Left lung (tissue), 10 donors: ENCODE results near the gene ZNRF4. TPM values are rescaled to one million over a fixed set of nuclear protein-coding genes. Genes with fewer than 3 reads are reported as not detected.

Experiments used
- ATAC-seq: fragments of 200-7000 bp; cut with Tn5 transposase; one replicate; pipeline ENCODE4 v1.9.1; 2020; ENCODE audit warnings: moderate library complexity
- DNase-seq, 4 donors: peaks; one replicate each; pipeline ENCODE4 v3.0.0-alpha.2; 2013 to 2020
- H3K27ac ChIP-seq, 2 donors: fragments of 200-600 bp; sonication (generic) in 1 of 2; one replicate each; pipeline versions ENCODE4 v1.5.0 to v1.8.0; 2020 to 2021
- H3K27me3 ChIP-seq, 2 donors: fragments of 200-600 bp; sonication (generic) in 1 of 2; one replicate each; pipeline versions ENCODE4 v1.5.0 to v1.8.0; 2020 to 2021
- H3K36me3 ChIP-seq, 2 donors: fragments of 200-600 bp; sonication (generic) in 1 of 2; one replicate each; pipeline versions ENCODE4 v1.5.0 to v1.8.0; 2020 to 2021
- H3K4me1 ChIP-seq, 2 donors: fragments of 200-600 bp; one replicate each; pipeline ENCODE4 v1.8.0; 2021
- H3K4me3 ChIP-seq, 2 donors: fragments of 200-600 bp; sonication (generic) in 1 of 2; one replicate each; pipeline versions ENCODE4 v1.5.0 to v1.8.0; 2020 to 2021; ENCODE audit warnings: mild to moderate bottlenecking in 1 of 2
- H3K9me3 ChIP-seq, 2 donors: fragments of 200-600 bp; sonication (generic) in 1 of 2; one replicate each; pipeline versions ENCODE4 v1.5.0 to v1.8.0; 2020 to 2021
- CTCF ChIP-seq, 2 donors: fragments of 200-600 bp; sonication (generic) in 1 of 2; IDR thresholded peaks; one replicate each; pipeline versions ENCODE4 v1.5.0 to v1.8.0; 2021; ENCODE audit warnings: antibody characterized with exemption in 2 of 2
- intact Hi-C, 2 donors: fragments of 100-400 bp; cut with DNase I; formaldehyde crosslinking; loops; one replicate each; pipeline versions ENCODE4 v1.11.2 to v1.14.2; 2022
- polyA plus RNA-seq, 6 donors: library from polyadenylated mRNA; unstranded; fragments of 120-200 nt; gene quantifications; one replicate each; pipeline ENCODE4 v1.2.1, GENCODE V29; 2013; ENCODE audit not compliant: insufficient read length in 6 of 6
- total RNA-seq, 2 donors: library from RNA; stranded (reverse); fragmentation: NEBNext Ultra II Directional; extraction: Animal tissue kit (Norgen Biotek cat#: 25700); gene quantifications; one replicate each; pipeline ENCODE4 v1.2.1, GENCODE V29; 2021
- donor health status: DM: no; HTN: yes; CAD: no.
- donor health status: DM: no; HTN: no; CAD: no.

ZNRF4 gene
- total and polyA plus RNA-seq, 8 donors: not detected

GRCh38 chr19:5456130-5456840, 1.1 kb downstream of the ZNRF4 start:
- TF ChIP-seq CTCF (IDR thresholded peaks at IDR 0.05): no peak
- peaks cover 0 to 30% of the 10 kb centered on the region in 2 donors for H3K27me3 ChIP-seq
- intact Hi-C loops: no loop called here

GRCh38 chr19:5456841-5457200, 1.6 kb downstream of the ZNRF4 start:
- H3K9me3 ChIP-seq: peaks cover 0 to 2% of the 10 kb centered on the region in 2 donors
- TF ChIP-seq CTCF (IDR thresholded peaks at IDR 0.05): no peak
- intact Hi-C loops: no loop called here
- no peaks in the 10 kb centered on the region for H3K4me1 ChIP-seq
- DNase-seq (no peak), ATAC-seq (no peak)
- no peak overlapping the region for H3K27ac ChIP-seq
- H3K4me3 ChIP-seq: no peak overlapping the region
- H3K36me3 ChIP-seq: no peaks in the 10 kb centered on the region
- peaks cover 0 to 24% of the 10 kb centered on the region in 2 donors for H3K27me3 ChIP-seq

More at GRCh38 chr19:5456130-5456840, 1.1 kb downstream of the ZNRF4 start:
- no peak overlapping the region for H3K4me3 ChIP-seq
- H3K9me3 ChIP-seq: peaks cover 0 to 2% of the 10 kb centered on the region in 2 donors
- H3K36me3 ChIP-seq: no peaks in the 10 kb centered on the region
- H3K4me1 ChIP-seq: no peaks in the 10 kb centered on the region
- H3K27ac ChIP-seq: no peak overlapping the region
- ATAC-seq (no peak), DNase-seq (no peak)

GRCh38 chr19:5457709-5458108, 2.5 kb downstream of the ZNRF4 start:
- peaks cover 0 to 23% of the 10 kb centered on the region in 2 donors for H3K27me3 ChIP-seq
- DNase-seq (no peak), ATAC-seq (no peak)
- no peak overlapping the region for H3K27ac ChIP-seq
- H3K4me1 ChIP-seq: no peaks in the 10 kb centered on the region
- H3K9me3 ChIP-seq: peaks cover 0 to 2% of the 10 kb centered on the region in 2 donors
- intact Hi-C loops: no loop called here
- H3K36me3 ChIP-seq: no peaks in the 10 kb centered on the region
- no peak for TF ChIP-seq CTCF (IDR thresholded peaks at IDR 0.05)
- H3K4me3 ChIP-seq: no peak overlapping the region

GRCh38 chr19:5458420-5458819, 3.2 kb downstream of the ZNRF4 start:
- Histone ChIP-seq H3K27ac (no peak overlapping the region), H3K9me3 (peaks cover 0 to 2% of the 10 kb centered on the region in 2 donors), H3K4me1 (no peaks in the 10 kb centered on the region), H3K36me3 (no peaks in the 10 kb centered on the region), H3K27me3 (peaks cover 0 to 23% of the 10 kb centered on the region in 2 donors), H3K4me3 (no peak overlapping the region)
- DNase-seq (no peak), ATAC-seq (no peak)
- no peak for TF ChIP-seq CTCF (IDR thresholded peaks at IDR 0.05)
- intact Hi-C loops: no loop called here

GRCh38 chr19:5459360-5459759, 4.1 kb downstream of the ZNRF4 start:
- ATAC-seq (no peak), DNase-seq (no peak)
- Histone ChIP-seq H3K36me3 (no peaks in the 10 kb centered on the region), H3K9me3 (peaks cover 0 to 2% of the 10 kb centered on the region in 2 donors), H3K27me3 (peaks cover 0 to 25% of the 10 kb centered on the region in 2 donors), H3K27ac (no peak overlapping the region), H3K4me1 (no peaks in the 10 kb centered on the region), H3K4me3 (no peak overlapping the region)
- TF ChIP-seq CTCF (IDR thresholded peaks at IDR 0.05): no peak
- intact Hi-C loops: no loop called here
